SJCRH30 (cell line): Measurements from ENCODE around the gene STON1. TPM values are rescaled to one million over a fixed set of nuclear protein-coding genes. Genes with fewer than 3 reads are reported as not detected.
"Not testable (repeated sequence)": the region's sequence is repeated elsewhere in the genome, so short reads cannot be mapped to it uniquely, and the experiment has no call there.

Source experiments
- DNase-seq, 2 experiments: peaks; one replicate each; pipeline ENCODE4 v3.0.0-alpha.2; 2015 to 2020
- H3K27ac ChIP-seq: fragments of 250-450 bp; sonication (Bioruptor Pico); 2 replicates; pipeline ENCODE4 v1.5.1; 2020; ENCODE audit warnings: mild to moderate bottlenecking, moderate library complexity
- H3K27me3 ChIP-seq: fragments of 250-450 bp; sonication (Bioruptor Pico); 2 replicates; pipeline ENCODE4 v1.5.1; 2020; ENCODE audit warnings: mild to moderate bottlenecking, moderate library complexity
- H3K36me3 ChIP-seq: fragments of 250-450 bp; sonication (Bioruptor Pico); 2 replicates; pipeline ENCODE4 v1.5.1; 2020; ENCODE audit warnings: mild to moderate bottlenecking, moderate library complexity
- H3K4me1 ChIP-seq: fragments of 250-450 bp; sonication (Bioruptor Pico); 2 replicates; pipeline ENCODE4 v1.5.1; 2020; ENCODE audit warnings: mild to moderate bottlenecking, moderate library complexity
- H3K4me3 ChIP-seq: fragments of 250-450 bp; sonication (Bioruptor Pico); 2 replicates; pipeline ENCODE4 v1.5.1; 2020; ENCODE audit warnings: mild to moderate bottlenecking, moderate library complexity
- H3K9me3 ChIP-seq: fragments of 250-450 bp; sonication (Bioruptor Pico); replicated peaks from 2 replicates; pipeline ENCODE4 v1.5.1; 2020; ENCODE audit warnings: mild to moderate bottlenecking, moderate library complexity
- total RNA-seq: library from RNA; depleted of rRNA; stranded (reverse); fragments of >200 nt; shearing (Covaris generic); gene quantifications from 2 replicates; pipeline ENCODE4 v1.2.3, GENCODE V29; 2014

Gene STON1
- total RNA-seq, 1 experiment from 2014 or later: 13.7 TPM

DNA sequence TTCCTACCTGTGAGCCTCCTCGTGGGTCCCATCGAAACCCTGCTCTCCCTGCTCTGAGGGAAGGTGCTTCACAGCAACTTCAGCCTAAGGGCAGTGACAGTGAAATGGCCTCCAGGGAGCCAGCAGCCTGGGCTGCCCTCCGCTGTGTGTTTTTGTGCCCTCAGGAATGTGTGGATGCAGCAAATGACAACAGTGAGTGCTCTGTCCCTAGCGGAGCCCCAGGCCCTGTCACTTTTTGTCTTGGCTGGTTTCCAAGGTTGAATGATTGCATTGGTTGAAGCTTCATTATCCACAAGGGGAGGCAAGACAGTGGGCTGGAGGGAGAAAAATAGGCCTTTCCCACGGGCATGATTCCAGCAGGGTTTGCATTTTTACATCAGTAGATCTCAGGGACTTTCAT lies 42.9 kb downstream of the STON1 start:
- H3K9me3 ChIP-seq: no peaks in the 10 kb centered on the region
- H3K27me3 ChIP-seq: no peaks in the 10 kb centered on the region
- no peak overlapping the region for H3K4me3 ChIP-seq
- no peak overlapping the region for H3K27ac ChIP-seq
- H3K36me3 ChIP-seq: no peaks in the 10 kb centered on the region
- H3K4me1 ChIP-seq: 0 out of 2 replicates have a peak, but pooled peaks cover 3% of the 10 kb centered on the region
- peak; percentile 37 to 73 for DNase-seq

DNA sequence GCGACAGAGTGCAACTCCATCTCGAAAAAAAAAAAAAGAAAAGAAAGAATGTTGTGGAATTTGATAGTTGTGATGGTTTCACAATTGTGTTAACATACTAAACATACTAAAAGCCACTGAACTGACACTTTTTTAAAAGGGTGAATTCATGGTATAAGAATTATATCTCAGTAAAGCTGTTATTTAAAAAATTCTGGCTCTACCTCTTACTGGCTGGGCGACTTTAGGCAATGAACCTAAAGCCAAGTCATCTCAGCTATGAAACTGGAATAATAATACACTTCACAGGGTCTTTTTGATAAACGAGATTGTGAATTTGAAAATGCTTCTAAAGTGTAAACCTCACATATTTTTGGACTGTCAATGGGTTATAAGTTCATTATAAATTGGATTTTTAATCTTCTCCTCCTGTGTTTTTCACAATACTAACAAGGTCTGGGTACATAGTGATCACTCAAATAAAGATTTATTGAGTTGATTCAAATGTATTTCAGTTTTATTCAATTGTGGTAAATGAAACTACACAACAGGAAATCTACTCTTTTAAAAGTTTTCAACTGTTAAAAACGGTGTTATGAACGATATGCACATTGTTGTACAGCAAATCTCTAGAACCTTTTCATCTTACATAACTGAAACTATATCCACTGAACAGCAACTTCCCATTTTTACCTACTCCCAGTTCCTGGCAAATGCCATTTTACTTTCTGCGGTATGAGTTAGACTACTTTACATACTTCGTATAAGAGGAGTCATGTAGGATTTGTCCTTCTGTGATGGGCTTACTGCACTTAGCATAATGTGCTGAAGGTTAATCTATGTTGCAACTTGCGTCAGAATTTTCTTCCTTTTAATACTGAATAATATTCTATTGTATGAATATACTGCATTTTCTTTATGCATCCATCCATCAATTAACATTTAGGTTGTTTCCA lies 44.7 kb downstream of the STON1 start:
- DNase-seq: no peak
- H3K4me3 ChIP-seq: no peak overlapping the region
- H3K27ac ChIP-seq: no peak overlapping the region
- no peaks in the 10 kb centered on the region for H3K27me3 ChIP-seq
- no peaks in the 10 kb centered on the region for H3K9me3 ChIP-seq
- 0 out of 2 replicates have a peak, but pooled peaks cover 3% of the 10 kb centered on the region for H3K4me1 ChIP-seq
- H3K36me3 ChIP-seq: no peaks in the 10 kb centered on the region

DNA sequence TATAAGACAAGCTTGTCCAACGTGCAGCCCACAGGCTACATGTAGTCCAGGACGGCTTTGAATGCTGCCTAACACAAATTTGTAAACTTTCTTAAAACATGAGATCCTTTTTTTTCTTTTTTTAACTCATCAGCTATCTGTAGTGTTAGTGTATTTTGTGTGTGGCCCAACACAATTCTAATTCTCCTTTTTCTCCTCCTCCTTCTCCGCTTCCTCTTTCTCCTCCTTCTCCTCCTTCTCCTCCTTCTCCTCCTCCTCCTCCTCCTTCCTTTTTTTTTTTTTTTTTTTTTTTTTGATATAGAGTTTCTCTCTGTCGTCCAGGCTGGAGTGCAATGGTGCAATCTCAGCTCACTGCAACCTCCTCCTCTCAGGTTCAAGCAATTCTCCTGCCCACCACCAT lies 48.4 kb downstream of the STON1 start:
- Histone ChIP-seq H3K36me3 (no peaks in the 10 kb centered on the region), H3K27me3 (no peaks in the 10 kb centered on the region), H3K27ac (no peak overlapping the region), H3K4me3 (no peak overlapping the region), H3K4me1 (no peaks in the 10 kb centered on the region), H3K9me3 (no peaks in the 10 kb centered on the region)
- no peak for DNase-seq

DNA sequence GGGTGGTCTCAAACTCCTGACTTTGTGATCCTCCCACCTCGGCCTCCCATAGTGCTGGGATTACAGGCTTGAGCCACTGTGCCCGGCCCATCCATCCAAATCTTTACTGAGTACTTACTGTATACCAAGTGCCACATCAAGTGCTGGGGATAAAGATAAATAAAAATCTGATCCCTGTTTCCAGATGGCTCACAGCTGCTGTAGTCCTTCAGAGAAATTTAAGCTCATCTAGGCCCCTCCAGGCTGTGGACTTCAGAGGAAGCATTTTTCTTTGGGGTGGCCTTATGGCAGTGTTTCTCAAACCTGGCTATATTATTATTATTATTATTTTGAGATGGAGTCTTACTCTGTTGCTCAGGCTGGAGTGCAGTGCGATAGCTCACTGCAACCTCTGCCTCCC lies 54.0 kb downstream of the STON1 start:
- H3K27ac ChIP-seq: no peak overlapping the region
- no peak overlapping the region for H3K4me3 ChIP-seq
- peak in 1 of 2 experiments; percentile 69 for DNase-seq
- peaks cover 26% of the 10 kb centered on the region for H3K4me1 ChIP-seq
- no peaks in the 10 kb centered on the region for H3K27me3 ChIP-seq
- no peaks in the 10 kb centered on the region for H3K36me3 ChIP-seq
- no peaks in the 10 kb centered on the region for H3K9me3 ChIP-seq

- no peak overlapping the region for H3K27ac ChIP-seq
- no peak for DNase-seq
These were observed 54.6 kb downstream of the STON1 start for GRCh38 chr2:48584551-48584950.

GRCh38 chr2:48586433-48586832 lies 56.5 kb downstream of the STON1 start:
- Histone ChIP-seq H3K4me1 (peaks cover 31% of the 10 kb centered on the region), H3K9me3 (no peaks in the 10 kb centered on the region), H3K27me3 (no peaks in the 10 kb centered on the region), H3K36me3 (no peaks in the 10 kb centered on the region), H3K27ac (no peak overlapping the region), H3K4me3 (no peak overlapping the region)
- no peak for DNase-seq

More at GRCh38 chr2:48584551-48584950, 54.6 kb downstream of the STON1 start:
- H3K9me3 ChIP-seq: no peaks in the 10 kb centered on the region
- no peaks in the 10 kb centered on the region for H3K27me3 ChIP-seq
- H3K4me3 ChIP-seq: no peak overlapping the region
- H3K4me1 ChIP-seq: peaks cover 31% of the 10 kb centered on the region
- H3K36me3 ChIP-seq: no peaks in the 10 kb centered on the region

GRCh38 chr2:48587560-48587959 lies 57.6 kb downstream of the STON1 start:
- Histone ChIP-seq H3K9me3 (no peaks in the 10 kb centered on the region), H3K27ac (peak overlapping the region; percentile 24), H3K4me1 (peaks cover 31% of the 10 kb centered on the region), H3K36me3 (no peaks in the 10 kb centered on the region), H3K4me3 (no peak overlapping the region), H3K27me3 (no peaks in the 10 kb centered on the region)
- peak; percentile 77 to 85 for DNase-seq

GRCh38 chr2:48587961-48588360 lies 58.0 kb downstream of the STON1 start:
- peaks cover 31% of the 10 kb centered on the region for H3K4me1 ChIP-seq
- H3K4me3 ChIP-seq: no peak overlapping the region
- no peaks in the 10 kb centered on the region for H3K36me3 ChIP-seq
- H3K27me3 ChIP-seq: no peaks in the 10 kb centered on the region
- DNase-seq: no peak
- no peaks in the 10 kb centered on the region for H3K9me3 ChIP-seq
- H3K27ac ChIP-seq: no peak overlapping the region; the same call in 1 of the 2 replicates

DNA sequence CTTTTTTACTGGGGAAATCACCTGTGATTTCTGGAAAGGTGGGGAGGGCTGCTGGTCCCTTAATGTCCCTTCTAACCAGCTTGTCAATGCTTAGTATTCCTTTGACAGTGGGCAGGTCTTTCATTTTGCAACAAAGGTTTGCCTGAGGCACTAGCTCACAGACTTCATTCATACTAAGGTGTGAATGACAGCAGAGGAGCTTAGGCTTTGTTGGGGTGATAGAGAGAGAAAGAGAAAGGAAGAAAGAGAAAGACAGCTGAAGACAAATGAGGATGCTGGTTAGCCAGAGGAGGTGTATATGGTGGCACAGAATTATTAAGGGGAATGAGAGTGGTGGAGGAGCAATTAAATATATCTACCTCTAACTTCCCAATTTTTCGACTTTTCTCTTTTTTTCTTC lies 58.8 kb downstream of the STON1 start:
- H3K27ac ChIP-seq: no peak overlapping the region
- H3K9me3 ChIP-seq: no peaks in the 10 kb centered on the region
- DNase-seq: no peak
- no peaks in the 10 kb centered on the region for H3K36me3 ChIP-seq
- H3K27me3 ChIP-seq: no peaks in the 10 kb centered on the region
- peaks cover 31% of the 10 kb centered on the region for H3K4me1 ChIP-seq
- no peak overlapping the region for H3K4me3 ChIP-seq

- Histone ChIP-seq H3K4me3 (no peak overlapping the region), H3K9me3 (no peaks in the 10 kb centered on the region), H3K27ac (no peak overlapping the region), H3K36me3 (no peaks in the 10 kb centered on the region), H3K4me1 (peaks cover 28% of the 10 kb centered on the region), H3K27me3 (no peaks in the 10 kb centered on the region)
- peak; percentile 46 to 78 for DNase-seq
These were observed 59.3 kb downstream of the STON1 start for GRCh38 chr2:48589170-48589767.

DNA sequence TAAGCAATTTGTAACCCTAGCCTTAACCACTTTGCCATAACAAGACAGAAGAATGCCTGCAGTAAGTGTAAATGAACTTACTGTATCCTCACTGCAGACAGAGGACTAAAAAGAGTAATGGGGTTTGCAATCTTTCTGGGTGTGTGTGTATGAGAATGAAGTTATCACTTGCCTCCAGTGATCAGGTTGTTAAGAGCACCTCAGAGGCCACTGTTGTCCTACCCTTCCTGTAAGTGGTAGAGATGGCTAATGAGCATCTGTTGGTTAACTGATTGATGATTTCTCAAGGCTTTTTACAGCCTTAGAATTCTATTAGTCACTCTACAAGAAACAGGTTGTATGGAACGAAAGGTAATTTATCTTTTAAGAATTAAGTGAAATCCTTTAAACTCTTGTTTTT lies 60.1 kb downstream of the STON1 start:
- Histone ChIP-seq H3K4me3 (no peak overlapping the region), H3K36me3 (no peaks in the 10 kb centered on the region), H3K9me3 (no peaks in the 10 kb centered on the region), H3K4me1 (peaks cover 25% of the 10 kb centered on the region), H3K27me3 (no peaks in the 10 kb centered on the region), H3K27ac (no peak overlapping the region)
- no peak for DNase-seq

- peaks cover 19% of the 10 kb centered on the region for H3K4me1 ChIP-seq
- no peaks in the 10 kb centered on the region for H3K9me3 ChIP-seq
- no peak overlapping the region for H3K27ac ChIP-seq
- H3K4me3 ChIP-seq: no peak overlapping the region
- H3K36me3 ChIP-seq: no peaks in the 10 kb centered on the region
- DNase-seq: no peak
- H3K27me3 ChIP-seq: no peaks in the 10 kb centered on the region
These were observed 62.1 kb downstream of the STON1 start for GRCh38 chr2:48592067-48592466.

DNA sequence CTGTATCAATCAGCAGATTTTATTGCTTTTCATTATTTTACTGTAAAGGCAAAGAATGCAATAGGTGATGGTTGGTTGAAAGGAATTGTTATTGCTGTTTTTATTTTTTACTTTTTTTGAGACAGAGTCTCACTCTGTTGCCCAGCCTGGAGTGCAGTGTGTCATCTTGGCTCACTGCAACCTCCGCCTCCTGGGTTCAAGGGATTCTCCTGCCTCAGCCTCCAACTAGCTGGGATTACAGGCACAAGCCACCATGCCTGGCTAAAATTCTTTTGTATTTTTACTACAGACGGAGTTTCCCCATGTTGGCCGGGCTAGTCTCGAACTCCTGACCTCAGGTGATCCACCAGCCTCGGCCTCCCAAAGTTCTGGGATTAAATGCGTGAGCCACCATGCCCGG lies 66.8 kb downstream of the STON1 start:
- not testable (repeated sequence) for H3K27ac ChIP-seq, H3K36me3 ChIP-seq, DNase-seq, H3K4me3 ChIP-seq, H3K4me1 ChIP-seq, H3K27me3 ChIP-seq, H3K9me3 ChIP-seq

- Histone ChIP-seq H3K4me1 (no peaks in the 10 kb centered on the region), H3K36me3 (no peaks in the 10 kb centered on the region), H3K4me3 (no peak overlapping the region), H3K9me3 (no peaks in the 10 kb centered on the region), H3K27ac (no peak overlapping the region), H3K27me3 (no peaks in the 10 kb centered on the region)
- no peak for DNase-seq
These were observed 67.5 kb downstream of the STON1 start for GRCh38 chr2:48597492-48597891.

DNA sequence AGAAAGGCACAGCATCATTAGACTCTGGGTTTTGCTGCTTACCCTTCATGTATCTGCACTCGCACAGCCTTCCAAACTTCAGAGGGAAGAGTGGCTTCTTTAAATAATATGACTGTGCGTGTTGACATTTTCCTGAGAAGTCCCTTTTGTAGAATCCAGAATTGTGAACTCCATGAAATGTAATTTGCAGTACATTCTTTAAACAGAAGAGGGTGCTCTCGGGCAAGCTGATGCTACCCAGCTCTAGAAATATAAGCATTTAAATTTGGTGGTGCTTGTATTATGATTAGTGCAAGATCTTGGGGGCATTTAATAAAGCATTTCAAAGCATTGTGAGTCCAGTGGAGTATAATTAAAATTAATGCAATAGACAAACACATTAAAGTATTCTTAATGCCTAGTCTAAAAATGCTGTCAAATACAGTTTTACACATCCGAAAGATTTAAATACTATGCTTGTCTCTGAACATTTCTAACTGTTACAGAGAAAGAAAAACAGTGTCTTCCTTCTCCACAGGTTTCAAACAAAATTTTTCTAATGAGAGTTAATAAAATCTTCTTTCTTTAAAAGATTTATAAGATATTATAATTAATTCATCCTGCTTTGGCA lies 70.4 kb downstream of the STON1 start:
- H3K36me3 ChIP-seq: no peaks in the 10 kb centered on the region
- no peak overlapping the region for H3K4me3 ChIP-seq
- peak in 1 of 2 experiments; percentile 78 for DNase-seq
- H3K27me3 ChIP-seq: no peaks in the 10 kb centered on the region
- H3K27ac ChIP-seq: no peak overlapping the region
- H3K9me3 ChIP-seq: no peaks in the 10 kb centered on the region
- H3K4me1 ChIP-seq: no peaks in the 10 kb centered on the region
